Measurements from ENCODE around the gene MCC. TPM values are rescaled to one million over a fixed set of nuclear protein-coding genes. Genes with fewer than 3 reads are reported as not detected.
A peak's percentile ranks its signal among the peaks of the same experiment; 100 is the strongest.

MCC gene
- total and polyA plus RNA-seq, 2 of the 4 experiments (the other 2 are of a cell fraction), result 5.0 to 20.6 TPM

GRCh38 chr5:113161806-113162205 is 326.4 kb downstream of the MCC start:
- intact Hi-C loops (cut with micrococcal nuclease), result no loop called here
- Histone ChIP-seq H2BK20ac (ENCODE audit: low read depth, low read length) (peak overlapping the region; percentile 21; the same call in 1 of the 2 replicates), H2AK5ac (ENCODE audit: low read depth, low read length) (peak overlapping the region; percentile 73; the same call in 1 of the 2 replicates), H3K14ac (replicated peaks; ENCODE audit: low read depth, low read length) (no peak overlapping the region), H3K27ac (ENCODE audit: insufficient read depth, low read length) (no peak overlapping the region), H3K27me3 (ENCODE audit: control insufficient read depth, insufficient read depth, low read length) (no peaks in the 10 kb centered on the region), H3K4me2 (ENCODE audit: low read depth, low read length) (no peak overlapping the region), H3K9me3 (ENCODE audit: control insufficient read depth, insufficient read depth, low read length) (no peaks in the 10 kb centered on the region), H3K4me3 (ENCODE audit: insufficient read depth, low read depth, low read length) (no peak overlapping the region), H3K79me1 (ENCODE audit: low read depth in 1 of 2, low read length in 2 of 2) (peaks cover 13 to 25% of the 10 kb centered on the region in 2 experiments; a peak in 3 of 4 replicates), H3K23ac (ENCODE audit: low read depth, low read length) (no peak overlapping the region), H3K9me1 (ENCODE audit: insufficient read depth, low read length) (peaks cover 8% of the 10 kb centered on the region; the same call in 1 of the 2 replicates), H2AFZ (replicated peaks; ENCODE audit: low read length, poor library complexity) (no peak overlapping the region), H3K18ac (ENCODE audit: low read depth, low read length) (peak overlapping the region; percentile 37), H2BK5ac (ENCODE audit: low read depth, low read length, poor library complexity, severe bottlenecking) (no peak overlapping the region), H4K20me1 (ENCODE audit: insufficient read depth, low read length) (peaks cover 6% of the 10 kb centered on the region), H3K4me1 (ENCODE audit: control insufficient read depth, insufficient read depth, low read length) (peaks cover 22% of the 10 kb centered on the region), H3K56ac (ENCODE audit: extremely low read depth, insufficient read depth, low read length) (no peak overlapping the region), H4K8ac (ENCODE audit: low read depth in 2 of 2, low read length in 2 of 2) (peak overlapping the region in 1 of 2 experiments; percentile 57; a peak in 1 of 4 replicates), H2BK120ac (ENCODE audit: low read depth, low read length) (peak overlapping the region; percentile 21), H2BK15ac (ENCODE audit: low read depth, low read length) (0 out of 3 replicates have a peak overlapping the region, but pooled peaks have one; percentile 63), H2AK9ac (replicated peaks; ENCODE audit: low read depth, low read length, poor library complexity) (no peak overlapping the region), H4K5ac (ENCODE audit: low read depth, low read length) (peak overlapping the region; percentile 61; the same call in 1 of the 2 replicates), H3K9ac (ENCODE audit: low read depth, low read length) (no peak overlapping the region), H3K36me3 (ENCODE audit: control insufficient read depth, insufficient read depth, low read length) (peaks cover 3% of the 10 kb centered on the region; the same call in 1 of the 2 replicates), H3K4ac (ENCODE audit: low read depth, low read length) (peak overlapping the region; percentile 36; the same call in 1 of the 2 replicates), H4K91ac (ENCODE audit: insufficient read depth, low read depth, low read length) (no peak overlapping the region)
- POLR2A ChIA-PET (ENCODE audit: unreplicated experiment), result no interaction called here
- no TSS peak for BruUV-seq (replicated peaks)
- in situ Hi-C loops (cut with MboI; ENCODE audit: low sequenced_read_pairs), result no loop called here
- TF ChIP-seq RAD21 (IDR thresholded peaks at IDR 0.05; ENCODE audit: low read length) (no peak), MXI1 (IDR thresholded peaks at IDR 0.05; ENCODE audit: borderline replicate concordance, low read depth, low read length) (no peak), USF2 (IDR thresholded peaks at IDR 0.05; ENCODE audit: low read depth, low read length) (no peak), MAFK (IDR thresholded peaks at IDR 0.05; ENCODE audit: low read depth, low read length) (no peak), FOS (IDR thresholded peaks at IDR 0.05; ENCODE audit: low read depth, low read length) (no peak), BHLHE40 (IDR thresholded peaks at IDR 0.05; ENCODE audit: low read depth, low read length) (no peak), CEBPB (IDR thresholded peaks at IDR 0.05; ENCODE audit: low read depth, low read length) (no peak)
- CTCF ChIA-PET, result no interaction called here
- 100% methylated on average over 2 of the region's 6 CpGs; no CpG with 5 or more reads in 1 of the 2 experiments for WGBS, 2 experiments (ENCODE audit: extremely low coverage in 2 of 2, insufficient read length in 1 of 2)
- ATAC-seq (ENCODE audit: low read depth) (no peak), DNase-seq (no peak)
- dilution Hi-C loops (cut with HindIII; ENCODE audit: low sequenced_read_pairs, unreplicated experiment), result no loop called here
